Naive thymus-derived CD8-positive, alpha-beta T cell (primary cell): ENCODE data around the gene TMC5. TPM values are rescaled to one million over a fixed set of nuclear protein-coding genes. Genes with fewer than 3 reads are reported as not detected.
"Not testable (repeated sequence)": the region's sequence is repeated elsewhere in the genome, so short reads cannot be mapped to it uniquely, and the experiment has no call there.

Experiments used
- ATAC-seq, 2 donors: fragments of 150-1000 bp; cut with Tn5 transposase in 1 of 2; sonication (Bioruptor Pico), chemical (Tn5 transposase) in 1 of 2; 1 replicate in 1 of 2; 2 replicates in 1 of 2; pipeline ENCODE4 v1.10.0; 2021; ENCODE audit warnings: mild to moderate bottlenecking in 2 of 2, moderate library complexity in 2 of 2
- POLR2A ChIA-PET: fragments of 350-600 bp; sonication (Branson Sonifier 250); formaldehyde crosslinking; loops from one replicate; lab custom pipeline; 2021; ENCODE audit warnings: antibody characterized with exemption; lab: Charles Lee
- DNase-seq, 10 donors: peaks; one replicate each; pipeline versions ENCODE4 v3.0.0 to v3.0.0-alpha.2; 2020 to 2022
- H3K27ac Mint-ChIP-seq, 10 donors: one replicate each; pipeline ENCODE4 v1.8.0; 2020 to 2022; ENCODE audit warnings: mild to moderate bottlenecking in 10 of 10, mixed read lengths in 10 of 10, moderate library complexity in 4 of 10, inconsistent platforms in 1 of 10
- H3K27me3 Mint-ChIP-seq, 5 donors: one replicate each; pipeline ENCODE4 v1.8.0; 2021 to 2022; ENCODE audit warnings: mixed read lengths in 5 of 5
- H3K36me3 Mint-ChIP-seq, 3 donors: one replicate each; pipeline ENCODE4 v1.8.0; 2020 to 2022; ENCODE audit warnings: mixed read lengths in 3 of 3, mild to moderate bottlenecking in 2 of 3, inconsistent platforms in 1 of 3
- H3K4me1 Mint-ChIP-seq, 4 donors: one replicate each; pipeline ENCODE4 v1.8.0; 2021 to 2022; ENCODE audit warnings: mixed read lengths in 4 of 4
- H3K4me3 Mint-ChIP-seq, 10 donors: one replicate each; pipeline ENCODE4 v1.8.0; 2020 to 2022; ENCODE audit warnings: mild to moderate bottlenecking in 10 of 10, mixed read lengths in 10 of 10, moderate library complexity in 6 of 10, inconsistent platforms in 1 of 10
- H3K9me3 Mint-ChIP-seq, 9 donors: one replicate each; pipeline ENCODE4 v1.8.0; 2020 to 2022; ENCODE audit warnings: mixed read lengths in 9 of 9, mild to moderate bottlenecking in 3 of 9, inconsistent platforms in 1 of 9, moderate library complexity in 1 of 9
- polyA plus RNA-seq, 3 donors: library from polyadenylated mRNA; unstranded; fragments of 300-500 nt; fragmentation: Illumina TruSeq; gene quantifications; one replicate each; pipeline ENCODE4 v1.2.3, GENCODE V29; 2021
- total RNA-seq, 8 experiments: library from RNA in 2 of 8; stranded (reverse) in 2 of 8; gene quantifications; one replicate each; pipeline ENCODE4 v1.2.3 and lab custom pipeline; 2021 to 2026

The TMC5 gene
- total and polyA plus RNA-seq, 5 experiments from 2014 or later: not detected

DNA sequence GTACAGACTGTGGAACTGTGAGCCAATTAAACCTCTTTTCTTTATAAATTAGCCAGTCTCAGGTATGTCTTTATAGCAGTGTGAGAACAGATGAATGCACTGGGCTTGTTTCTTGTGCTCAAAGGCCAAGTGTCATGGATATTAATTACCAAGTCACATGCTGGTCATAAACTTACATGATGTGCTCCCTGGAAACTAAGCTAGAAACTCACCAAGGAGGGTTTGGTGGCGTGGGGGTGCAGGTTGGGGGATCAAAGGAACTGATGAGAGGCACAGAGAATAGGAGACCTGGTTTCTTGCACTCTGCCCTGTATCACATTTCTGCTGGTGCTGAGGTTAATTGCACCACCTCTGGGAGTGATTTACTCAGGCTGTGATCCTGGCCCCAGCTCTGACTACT is 31.2 kb upstream of the TMC5 start:
- Mint-ChIP-seq H3K27ac (no peak overlapping the region), H3K9me3 (peaks cover 0 to 4% (median 0%) of the 10 kb centered on the region in 9 donors), H3K4me1 (no peaks in the 10 kb centered on the region), H3K36me3 (no peaks in the 10 kb centered on the region), H3K4me3 (no peak overlapping the region), H3K27me3 (peaks cover 10 to 57% (median 18%) of the 10 kb centered on the region in 5 donors)
- ATAC-seq (no peak), DNase-seq (no peak)
- POLR2A ChIA-PET: no interaction called here

DNA sequence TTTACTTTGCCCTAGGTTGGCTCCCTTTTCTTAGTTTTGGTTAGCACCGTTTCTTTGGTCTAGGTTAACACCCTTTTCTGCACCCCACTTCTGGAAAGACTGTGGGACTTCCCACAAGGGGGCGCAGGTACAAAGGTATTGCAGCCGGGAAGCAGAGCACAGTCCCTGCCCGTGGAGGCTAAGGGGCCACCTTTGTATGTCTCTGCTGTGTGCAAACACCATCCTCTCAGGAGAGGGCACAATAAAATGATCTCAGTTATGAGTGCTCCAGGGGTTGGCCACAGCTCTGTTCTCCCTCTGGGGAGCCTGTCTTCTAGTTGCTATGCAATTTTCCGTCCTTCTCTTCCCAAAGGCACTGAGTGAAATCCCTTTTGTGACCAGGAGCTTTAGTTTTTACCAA is 28.4 kb upstream of the TMC5 start:
- no peaks in the 10 kb centered on the region for H3K4me1 Mint-ChIP-seq
- no peak overlapping the region for H3K4me3 Mint-ChIP-seq
- H3K9me3 Mint-ChIP-seq: peaks cover 0 to 9% (median 0%) of the 10 kb centered on the region in 9 donors
- POLR2A ChIA-PET: no interaction called here
- DNase-seq (peak in 4 of 10 donors; percentile 3 to 4 (median 3)), ATAC-seq (no peak)
- peaks cover 13 to 44% (median 21%) of the 10 kb centered on the region in 5 donors for H3K27me3 Mint-ChIP-seq
- H3K27ac Mint-ChIP-seq: no peak overlapping the region
- no peaks in the 10 kb centered on the region for H3K36me3 Mint-ChIP-seq

DNA sequence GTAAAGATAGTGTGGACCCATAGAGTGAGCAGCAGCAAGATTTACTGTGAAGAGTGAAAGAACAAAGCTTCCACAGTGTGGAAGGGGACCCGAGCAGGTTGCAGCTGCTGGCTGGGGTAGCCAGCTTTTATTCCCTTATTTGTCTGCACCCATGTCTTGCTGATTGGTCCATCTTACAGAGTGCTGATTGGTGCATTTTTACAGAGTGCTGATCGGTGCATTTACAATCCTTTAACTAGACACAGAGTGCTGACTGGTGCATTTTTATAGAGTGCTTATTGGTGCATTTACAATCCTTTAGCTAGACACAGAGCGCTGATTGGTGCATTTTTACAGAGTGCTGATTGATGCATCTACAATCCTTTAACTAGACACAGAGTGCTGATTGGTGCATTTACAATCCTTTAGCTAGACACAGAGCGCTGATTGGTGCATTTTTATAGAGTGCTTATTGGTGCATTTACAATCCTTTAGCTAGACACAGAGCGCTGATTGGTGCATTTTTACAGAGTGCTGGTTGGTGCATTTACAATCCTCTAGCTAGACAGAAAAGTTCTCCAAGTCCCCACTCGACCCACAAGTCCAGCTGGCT is 26.4 kb upstream of the TMC5 start:
- H3K4me3 Mint-ChIP-seq, H3K9me3 Mint-ChIP-seq, H3K4me1 Mint-ChIP-seq, DNase-seq, POLR2A ChIA-PET, ATAC-seq, H3K27ac Mint-ChIP-seq, H3K36me3 Mint-ChIP-seq: not testable (repeated sequence)
- H3K27me3 Mint-ChIP-seq: peaks cover 10 to 53% (median 24%) of the 10 kb centered on the region in 5 donors

DNA sequence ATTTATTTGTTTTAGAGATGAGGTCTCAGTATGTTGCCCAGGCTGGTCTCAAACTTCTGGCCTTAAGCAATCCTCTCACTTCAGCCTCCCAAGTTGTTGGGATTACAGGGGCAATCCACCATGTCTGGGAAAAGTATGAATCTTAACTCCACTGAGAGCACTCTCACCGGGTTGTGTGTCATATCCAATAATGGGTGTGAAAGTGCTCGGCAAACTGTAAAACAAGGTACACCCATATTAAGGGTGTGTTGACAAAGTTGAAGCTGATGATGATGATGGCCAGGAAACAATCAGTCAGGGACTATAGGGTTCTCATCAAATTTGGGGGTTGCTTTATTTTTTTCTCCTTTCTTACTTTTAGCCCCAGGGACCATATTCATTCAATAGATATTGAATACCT is 25.3 kb upstream of the TMC5 start:
- no peaks in the 10 kb centered on the region for H3K36me3 Mint-ChIP-seq
- H3K27ac Mint-ChIP-seq: no peak overlapping the region
- ATAC-seq (no peak), DNase-seq (no peak)
- no peak overlapping the region for H3K4me3 Mint-ChIP-seq
- POLR2A ChIA-PET: no interaction called here
- peaks cover 9 to 62% (median 27%) of the 10 kb centered on the region in 5 donors for H3K27me3 Mint-ChIP-seq
- peaks cover 0 to 9% (median 0%) of the 10 kb centered on the region in 9 donors for H3K9me3 Mint-ChIP-seq
- H3K4me1 Mint-ChIP-seq: no peaks in the 10 kb centered on the region

DNA sequence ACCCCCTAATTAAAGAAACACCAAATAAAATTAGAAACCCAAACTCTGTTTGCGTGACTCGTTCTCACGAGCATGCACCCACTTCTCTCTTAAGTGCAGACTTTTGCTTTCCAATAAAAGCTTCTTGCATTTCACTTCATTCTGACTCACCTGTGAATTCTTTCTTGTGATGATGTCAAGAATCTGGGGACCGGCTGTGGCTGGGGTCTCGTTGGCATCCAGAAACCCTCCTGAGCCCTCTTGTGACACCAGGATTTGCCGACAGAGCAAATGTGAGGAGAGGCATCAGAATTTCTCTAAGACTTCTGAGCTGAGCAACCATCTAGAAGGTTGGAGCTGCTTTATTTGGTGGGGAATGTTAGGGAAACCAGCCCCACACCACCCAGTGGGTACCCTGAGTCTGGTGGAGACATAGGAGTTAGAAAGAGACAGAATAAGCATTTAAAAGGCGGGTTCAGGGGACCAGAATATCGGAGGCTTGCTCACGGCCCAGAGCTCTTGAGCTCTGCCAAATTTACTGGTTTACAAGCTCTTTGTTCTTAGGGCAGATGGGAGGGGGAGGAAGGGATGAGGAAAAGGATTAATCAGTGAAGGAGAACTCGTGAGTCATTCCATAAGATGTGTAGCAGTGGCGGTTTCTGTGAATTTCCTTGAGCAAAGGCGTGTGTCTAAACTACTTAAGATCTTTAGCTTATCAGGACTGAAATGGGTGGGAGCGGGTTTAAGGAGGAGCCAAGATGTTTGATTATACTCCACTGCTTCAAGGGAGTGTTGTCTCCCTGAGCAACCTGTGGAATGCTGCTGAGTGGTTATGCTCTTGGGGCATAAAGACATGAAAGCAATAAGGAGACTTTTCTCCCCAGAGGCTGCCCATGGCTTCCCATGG is 24.2 kb upstream of the TMC5 start:
- peaks cover 0 to 9% (median 0%) of the 10 kb centered on the region in 9 donors for H3K9me3 Mint-ChIP-seq

DNA sequence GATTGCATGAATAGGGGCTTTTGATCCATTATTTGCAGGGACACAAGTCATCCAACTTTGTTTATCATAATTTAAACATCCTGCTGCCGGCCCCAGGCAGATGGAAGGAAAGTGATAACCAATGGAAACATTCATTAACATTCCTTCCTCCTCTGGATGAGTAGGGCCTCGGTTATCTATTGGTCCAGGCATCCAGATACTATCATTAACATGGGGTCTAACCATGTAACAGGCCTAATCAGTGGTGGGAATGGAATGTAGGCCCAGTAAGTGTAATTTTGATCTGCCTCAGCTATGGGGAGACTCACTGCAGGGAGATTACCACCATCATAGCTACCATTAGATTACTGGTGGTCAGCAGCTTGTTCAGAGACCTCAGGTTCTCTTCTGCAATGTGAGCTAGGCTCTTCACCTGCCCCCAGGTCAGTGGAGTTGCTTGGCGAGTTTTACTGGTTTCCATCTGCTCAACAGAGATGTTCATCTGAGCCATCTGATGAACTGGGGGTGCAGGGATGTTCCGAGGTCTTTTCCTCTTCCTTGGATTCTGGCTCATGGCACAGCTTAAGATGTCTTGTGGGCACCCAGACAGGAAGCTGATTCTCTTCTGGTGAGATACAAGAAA is 21.9 kb upstream of the TMC5 start:
- not testable (repeated sequence) for H3K4me3 Mint-ChIP-seq, DNase-seq
- H3K27me3 Mint-ChIP-seq: peaks cover 8 to 61% (median 19%) of the 10 kb centered on the region in 5 donors

More for the DNA sequence above, 24.2 kb upstream of the TMC5 start:
- Mint-ChIP-seq H3K4me1 (no peaks in the 10 kb centered on the region), H3K27me3 (peaks cover 9 to 63% (median 23%) of the 10 kb centered on the region in 5 donors), H3K36me3 (no peaks in the 10 kb centered on the region), H3K27ac (no peak overlapping the region), H3K4me3 (no peak overlapping the region)
- POLR2A ChIA-PET: no interaction called here
- ATAC-seq (no peak), DNase-seq (no peak)

GRCh38 chr16:19396555-19397011 is 21.1 kb upstream of the TMC5 start:
- POLR2A ChIA-PET: no interaction called here
- no peak overlapping the region for H3K4me3 Mint-ChIP-seq
- peaks cover 8 to 29% (median 13%) of the 10 kb centered on the region in 9 donors for H3K9me3 Mint-ChIP-seq
- DNase-seq: no peak
- no peak overlapping the region for H3K27ac Mint-ChIP-seq
- ATAC-seq: no peak
- H3K36me3 Mint-ChIP-seq: peaks cover 0 to 15% (median 0%) of the 10 kb centered on the region in 3 donors
- peaks cover 6 to 58% (median 18%) of the 10 kb centered on the region in 5 donors for H3K27me3 Mint-ChIP-seq
- no peaks in the 10 kb centered on the region for H3K4me1 Mint-ChIP-seq

More for the DNA sequence above, 21.9 kb upstream of the TMC5 start:
- peaks cover 0 to 23% (median 6%) of the 10 kb centered on the region in 9 donors for H3K9me3 Mint-ChIP-seq
- H3K27ac Mint-ChIP-seq, H3K4me1 Mint-ChIP-seq, ATAC-seq, H3K36me3 Mint-ChIP-seq, POLR2A ChIA-PET: not testable (repeated sequence)

DNA sequence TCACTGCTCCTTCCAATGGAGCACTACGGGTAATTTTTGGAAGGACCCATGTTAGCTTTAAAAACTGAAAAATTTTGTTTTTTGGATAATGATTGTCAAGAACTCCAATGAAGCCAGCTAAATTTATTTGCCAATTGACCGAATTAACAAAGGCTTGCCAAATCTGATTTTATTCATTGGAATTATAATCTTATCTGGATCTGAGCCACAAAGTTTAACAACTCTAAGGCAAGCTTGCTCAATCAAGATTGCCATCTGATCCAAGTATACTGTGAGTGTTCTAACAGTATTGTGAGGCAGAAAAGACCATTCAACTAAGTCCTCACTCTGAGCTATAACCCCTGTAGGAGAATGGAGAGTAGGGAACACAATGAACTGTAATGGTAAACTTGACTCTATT is 20.3 kb upstream of the TMC5 start:
- H3K27ac Mint-ChIP-seq, ATAC-seq, POLR2A ChIA-PET, DNase-seq, H3K4me3 Mint-ChIP-seq, H3K4me1 Mint-ChIP-seq: not testable (repeated sequence)
- peaks cover 11 to 36% (median 17%) of the 10 kb centered on the region in 9 donors for H3K9me3 Mint-ChIP-seq
- peaks cover 6 to 58% (median 12%) of the 10 kb centered on the region in 5 donors for H3K27me3 Mint-ChIP-seq
- peaks cover 0 to 21% (median 0%) of the 10 kb centered on the region in 3 donors for H3K36me3 Mint-ChIP-seq

GRCh38 chr16:19400711-19401110 is 17.0 kb upstream of the TMC5 start:
- POLR2A ChIA-PET: no interaction called here
- Mint-ChIP-seq H3K4me3 (no peak overlapping the region), H3K27ac (no peak overlapping the region), H3K4me1 (no peaks in the 10 kb centered on the region), H3K9me3 (peaks cover 11 to 65% (median 24%) of the 10 kb centered on the region in 9 donors), H3K36me3 (peaks cover 0 to 28% (median 2%) of the 10 kb centered on the region in 3 donors), H3K27me3 (peaks cover 5 to 45% (median 17%) of the 10 kb centered on the region in 5 donors)
- ATAC-seq (no peak), DNase-seq (no peak)

DNA sequence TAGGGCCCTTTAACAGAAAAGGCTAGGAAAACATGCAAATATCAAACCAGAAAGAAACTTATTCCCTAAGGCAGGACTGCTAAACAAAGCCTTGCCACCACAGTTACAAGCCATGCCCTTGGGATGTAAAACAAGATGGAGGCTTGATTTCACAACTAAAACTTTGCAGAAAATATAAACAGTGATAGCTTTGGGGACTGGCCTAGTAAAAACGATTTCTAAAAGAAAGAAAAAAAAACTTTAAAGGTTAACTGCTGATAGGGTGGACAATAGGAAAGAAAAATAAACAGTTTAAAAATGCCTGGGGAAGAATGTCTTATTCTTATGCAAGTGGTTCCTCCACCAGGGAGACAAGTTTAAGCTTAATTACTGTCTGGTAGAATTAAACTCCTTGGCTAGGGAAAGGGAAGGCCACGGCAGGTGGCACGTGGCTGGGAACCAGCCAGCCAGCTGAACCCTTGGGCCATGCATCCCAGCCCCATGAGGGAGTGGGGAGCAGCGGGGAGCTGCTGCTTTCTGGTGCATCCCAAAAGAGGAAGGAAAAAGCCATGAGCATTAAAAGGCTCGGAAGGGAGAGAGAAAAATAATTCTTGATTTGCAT is 10.7 kb upstream of the TMC5 start:
- peaks cover 2 to 8% (median 6%) of the 10 kb centered on the region in 4 donors for H3K4me1 Mint-ChIP-seq
- H3K27me3 Mint-ChIP-seq: peaks cover 28 to 57% (median 31%) of the 10 kb centered on the region in 5 donors
- H3K27ac Mint-ChIP-seq: no peak overlapping the region
- POLR2A ChIA-PET: no interaction called here
- peaks cover 2 to 36% (median 2%) of the 10 kb centered on the region in 3 donors for H3K36me3 Mint-ChIP-seq
- DNase-seq: no peak
- H3K4me3 Mint-ChIP-seq: no peak overlapping the region
- peaks cover 4 to 71% (median 23%) of the 10 kb centered on the region in 9 donors for H3K9me3 Mint-ChIP-seq
- no peak for ATAC-seq

DNA sequence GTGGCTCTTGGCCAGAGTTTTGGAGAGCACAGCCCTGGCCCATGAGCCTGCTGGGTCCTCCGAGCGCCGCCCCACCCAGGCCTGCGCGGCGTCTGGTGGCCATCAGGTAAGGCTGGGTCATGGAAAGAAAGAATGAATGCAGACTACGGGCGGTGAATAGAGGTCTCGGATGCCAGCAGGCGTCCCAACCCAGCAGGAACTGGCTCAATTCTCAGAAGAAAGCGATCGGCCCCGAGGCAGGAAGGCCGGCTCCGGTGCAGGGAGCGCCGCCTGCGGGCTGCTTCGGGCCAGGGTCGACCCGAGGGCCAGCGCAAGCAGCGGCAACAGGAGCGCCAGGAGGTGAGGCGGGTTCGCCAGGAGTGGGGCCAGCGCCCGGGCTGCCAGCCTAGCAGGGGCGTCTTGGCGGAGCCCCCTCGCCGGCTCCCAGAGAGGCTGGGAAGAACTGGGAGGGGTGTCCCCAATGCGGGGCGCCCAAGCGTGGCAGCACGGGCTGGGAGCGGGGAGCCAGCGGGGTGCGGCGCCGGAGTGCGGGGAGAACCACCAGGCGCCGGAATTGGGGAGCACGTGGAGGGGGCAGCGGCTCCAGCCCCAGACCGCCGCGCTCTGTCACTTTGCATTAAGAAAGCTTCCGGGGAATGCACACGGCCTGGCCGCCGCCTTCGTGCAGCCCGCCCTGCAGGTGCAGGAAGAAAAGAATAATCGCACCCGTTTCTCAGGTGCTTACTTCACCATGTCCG is 7.1 kb upstream of the TMC5 start:
- ATAC-seq (no peak), DNase-seq (no peak)
- Mint-ChIP-seq H3K36me3 (peaks cover 0 to 26% (median 2%) of the 10 kb centered on the region in 3 donors), H3K4me1 (peaks cover 2 to 8% (median 6%) of the 10 kb centered on the region in 4 donors), H3K4me3 (peak overlapping the region in 9 of 10 donors; percentile 1 to 78 (median 48)), H3K9me3 (peaks cover 2 to 39% (median 16%) of the 10 kb centered on the region in 9 donors), H3K27me3 (peaks cover 30 to 79% (median 41%) of the 10 kb centered on the region in 5 donors), H3K27ac (no peak overlapping the region)
- POLR2A ChIA-PET: no interaction called here
